Femur (tissue), 1 donor: ENCODE data around the gene EHD4.

Experiments
- DNase-seq: peaks from one replicate; pipeline ENCODE4 v3.0.0-alpha.2; 2017

Gene EHD4

DNA sequence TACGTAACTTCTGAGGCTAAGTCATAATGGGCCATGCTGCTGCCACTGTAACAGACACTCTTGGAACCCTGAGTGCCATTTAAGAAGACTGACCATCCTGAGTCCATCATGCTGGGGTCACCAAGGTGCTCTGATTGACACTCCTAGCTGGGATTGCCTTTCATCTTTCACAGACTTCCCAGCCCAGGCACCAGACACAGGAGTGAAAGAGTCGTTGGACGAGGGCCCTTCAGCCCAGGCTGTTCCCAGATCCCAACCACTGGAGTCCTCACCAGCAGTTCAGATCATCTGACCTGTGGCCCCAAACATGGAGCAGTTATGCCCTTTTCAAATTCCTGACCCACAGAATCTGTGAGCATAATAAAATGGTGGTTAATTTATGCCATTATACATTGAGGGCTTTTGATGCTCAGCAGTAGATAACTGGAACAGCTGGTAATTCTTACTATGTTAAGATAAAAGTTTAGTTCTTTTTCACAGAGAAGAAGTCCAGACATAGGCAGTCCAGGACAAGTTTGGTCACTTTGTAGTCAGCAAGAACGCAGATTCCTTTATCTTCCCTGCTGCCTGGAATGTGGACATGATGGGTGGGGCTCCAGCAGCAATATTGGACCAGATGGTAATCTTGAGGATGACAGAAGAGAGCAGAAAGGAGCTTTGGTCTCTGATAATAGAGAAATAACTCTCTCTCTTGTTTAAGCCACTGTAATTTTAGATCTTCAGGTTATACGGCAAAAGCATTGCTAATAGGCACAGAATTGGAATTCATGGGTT lies 7.3 kb upstream of the EHD4 start:
- DNase-seq: peak; percentile 3

GRCh38 chr15:41978534-41978933 lies 6.2 kb upstream of the EHD4 start:
- peak; percentile 4 for DNase-seq

DNA sequence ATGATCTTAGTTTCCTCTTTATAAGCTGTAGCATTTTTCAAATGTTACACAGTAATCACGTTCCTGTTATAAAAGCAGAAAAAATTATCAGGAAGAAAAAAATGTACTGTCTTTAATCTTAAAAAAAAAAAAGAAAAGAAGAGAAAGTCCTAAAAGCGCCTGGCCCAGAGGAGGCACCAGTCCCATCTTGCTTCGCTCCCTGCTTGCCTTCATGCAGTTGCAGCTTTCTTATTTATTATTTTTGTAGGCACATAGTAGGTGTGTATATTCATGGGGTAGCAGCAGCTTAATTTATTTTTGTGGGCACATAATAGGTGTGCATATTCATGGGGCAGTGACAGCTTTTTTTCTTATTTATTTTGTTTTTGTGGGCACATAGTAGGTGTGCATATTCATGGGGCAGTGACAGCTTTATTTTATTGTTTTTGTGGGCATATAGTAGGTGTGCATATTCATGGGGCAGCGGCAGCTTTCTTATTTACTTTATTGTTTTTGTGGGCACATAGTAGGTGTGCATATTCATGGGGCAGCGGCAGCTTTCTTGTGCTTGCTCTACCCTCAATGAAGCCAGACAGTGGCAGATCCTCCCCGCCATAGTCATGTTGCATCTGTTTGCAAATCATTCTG lies 5.5 kb upstream of the EHD4 start:
- no peak for DNase-seq

DNA sequence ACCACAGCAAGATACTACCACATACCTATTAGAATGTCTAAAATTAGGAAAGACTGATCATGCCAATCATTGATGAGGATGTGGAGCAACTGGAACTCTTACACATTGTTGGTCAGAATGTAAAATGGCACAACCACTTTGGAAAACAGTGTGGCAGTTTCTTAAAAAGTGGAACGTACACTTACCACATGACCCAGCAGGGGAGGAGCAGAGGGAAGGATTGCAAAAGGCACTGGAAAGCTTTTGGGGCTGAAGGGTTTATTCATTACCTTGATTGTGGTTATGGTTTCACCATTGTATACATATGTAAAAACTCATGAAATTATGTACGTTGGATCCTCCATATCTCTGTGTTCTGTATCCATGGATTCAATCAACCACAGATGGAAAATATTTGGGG lies 3.3 kb upstream of the EHD4 start:
- no peak for DNase-seq

- DNase-seq: no peak
Observed at GRCh38 chr15:41974041-41974440, 1.7 kb upstream of the EHD4 start.

- DNase-seq: no peak
Observed at GRCh38 chr15:41971895-41972252, 483 bp downstream of the EHD4 start.

DNA sequence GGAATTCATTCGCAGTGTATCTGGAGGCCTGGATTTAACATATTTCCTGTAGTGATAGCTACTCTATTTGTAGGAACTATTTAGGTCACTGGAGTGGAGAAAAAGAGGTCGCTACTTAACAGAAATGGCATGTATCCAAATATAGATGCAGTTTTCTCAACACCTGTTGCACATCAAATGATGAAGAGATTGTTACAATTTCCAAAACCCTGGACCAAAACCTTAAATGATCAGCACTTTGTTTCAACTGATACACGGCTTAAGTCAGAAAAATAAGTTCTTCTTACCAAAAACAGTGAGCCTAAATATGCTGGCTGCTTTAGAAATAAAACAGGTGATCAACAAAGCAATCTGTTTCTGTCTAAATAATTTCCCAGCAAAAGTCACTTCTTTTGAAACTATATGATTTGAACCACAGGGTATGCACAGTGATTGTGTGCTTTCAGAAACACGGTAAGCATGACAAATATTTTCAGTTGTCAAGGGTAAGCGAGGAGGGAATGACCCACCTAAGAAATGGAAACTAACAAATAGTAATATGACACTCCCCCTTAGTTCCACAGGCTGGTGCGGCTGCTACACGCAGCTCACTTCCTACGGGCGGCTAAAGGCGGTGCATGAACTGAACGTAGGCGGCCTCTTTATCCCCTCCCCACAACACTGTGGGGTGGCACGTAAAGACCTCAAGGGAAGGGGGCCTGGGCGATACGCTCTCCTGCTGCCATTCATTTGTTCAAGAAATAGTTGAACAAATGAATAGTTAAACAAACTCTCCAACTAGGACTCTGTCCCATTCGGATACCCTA lies 1.1 kb downstream of the EHD4 start:
- DNase-seq: peak; percentile 67

DNA sequence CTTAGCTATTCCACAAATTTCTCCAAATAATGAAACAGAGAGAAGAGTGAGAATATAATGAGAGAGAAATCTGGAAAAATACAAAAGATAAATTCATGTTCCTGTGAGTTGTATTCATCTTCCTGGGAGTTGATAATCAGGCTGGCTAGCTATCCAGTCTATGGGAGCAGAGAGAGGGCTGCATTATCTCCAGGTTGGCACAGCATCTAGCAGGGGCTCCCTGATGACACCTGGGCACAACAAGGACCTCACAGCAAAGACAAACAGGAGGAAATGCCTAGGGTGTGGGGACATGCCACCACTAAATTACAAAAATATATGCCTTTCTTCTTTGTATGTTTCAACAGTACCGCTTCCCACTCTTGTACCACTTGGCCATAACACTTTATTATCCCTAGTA lies 1.9 kb downstream of the EHD4 start:
- peak; percentile 15 for DNase-seq

DNA sequence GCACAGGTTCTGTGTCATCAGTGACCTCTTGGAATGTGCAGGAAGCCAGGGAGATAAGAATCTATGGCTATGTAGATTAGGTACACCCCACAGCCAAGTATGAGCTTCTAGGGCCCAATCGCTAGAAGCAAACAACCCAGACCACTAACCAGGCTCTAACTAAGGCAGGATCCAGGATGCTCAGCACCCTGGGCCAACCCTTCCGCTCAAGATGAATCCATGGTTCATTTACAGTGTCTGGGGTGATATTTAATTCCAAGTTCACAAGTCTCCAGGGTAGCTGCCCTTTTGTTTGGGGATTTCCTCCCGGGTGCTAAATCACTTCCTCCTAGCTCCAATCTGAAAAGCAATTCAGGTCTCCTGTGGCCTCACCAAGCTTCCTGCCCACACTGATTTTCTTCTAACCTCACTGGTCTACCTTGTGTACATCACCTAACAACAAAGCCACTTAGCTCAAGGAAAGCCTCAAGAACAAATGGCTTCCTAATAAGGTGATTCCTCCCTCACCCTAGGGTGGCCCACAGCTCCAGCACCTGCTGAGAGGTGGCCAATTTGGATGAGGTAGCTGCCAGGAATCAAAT lies 2.4 kb downstream of the EHD4 start:
- peak; percentile 14 for DNase-seq

DNA sequence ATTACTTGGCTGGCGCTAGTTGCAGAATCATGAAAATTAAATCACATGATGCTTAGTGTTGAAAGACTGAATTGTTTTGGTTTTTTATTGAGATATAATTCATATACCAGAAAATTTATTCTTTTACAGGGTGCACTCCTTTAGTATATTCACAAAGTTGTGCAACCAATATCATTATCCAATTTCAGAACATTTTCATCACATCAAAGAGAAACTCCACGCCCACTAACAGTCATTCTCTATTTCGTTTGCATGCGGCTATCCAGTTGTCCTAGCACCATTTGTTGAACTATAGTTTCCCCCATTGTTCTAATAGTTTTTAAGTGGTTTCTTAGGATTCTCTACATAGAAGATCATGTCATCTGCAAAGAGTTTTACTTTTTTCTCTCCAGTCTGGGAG lies 3.7 kb downstream of the EHD4 start:
- DNase-seq: no peak

GRCh38 chr15:41967506-41968206 lies 4.7 kb downstream of the EHD4 start:
- peak; percentile 52 for DNase-seq

- DNase-seq: no peak
Observed at GRCh38 chr15:41966920-41967465, 5.4 kb downstream of the EHD4 start.

- DNase-seq: no peak
Observed at GRCh38 chr15:41966414-41966812, 5.9 kb downstream of the EHD4 start.

DNA sequence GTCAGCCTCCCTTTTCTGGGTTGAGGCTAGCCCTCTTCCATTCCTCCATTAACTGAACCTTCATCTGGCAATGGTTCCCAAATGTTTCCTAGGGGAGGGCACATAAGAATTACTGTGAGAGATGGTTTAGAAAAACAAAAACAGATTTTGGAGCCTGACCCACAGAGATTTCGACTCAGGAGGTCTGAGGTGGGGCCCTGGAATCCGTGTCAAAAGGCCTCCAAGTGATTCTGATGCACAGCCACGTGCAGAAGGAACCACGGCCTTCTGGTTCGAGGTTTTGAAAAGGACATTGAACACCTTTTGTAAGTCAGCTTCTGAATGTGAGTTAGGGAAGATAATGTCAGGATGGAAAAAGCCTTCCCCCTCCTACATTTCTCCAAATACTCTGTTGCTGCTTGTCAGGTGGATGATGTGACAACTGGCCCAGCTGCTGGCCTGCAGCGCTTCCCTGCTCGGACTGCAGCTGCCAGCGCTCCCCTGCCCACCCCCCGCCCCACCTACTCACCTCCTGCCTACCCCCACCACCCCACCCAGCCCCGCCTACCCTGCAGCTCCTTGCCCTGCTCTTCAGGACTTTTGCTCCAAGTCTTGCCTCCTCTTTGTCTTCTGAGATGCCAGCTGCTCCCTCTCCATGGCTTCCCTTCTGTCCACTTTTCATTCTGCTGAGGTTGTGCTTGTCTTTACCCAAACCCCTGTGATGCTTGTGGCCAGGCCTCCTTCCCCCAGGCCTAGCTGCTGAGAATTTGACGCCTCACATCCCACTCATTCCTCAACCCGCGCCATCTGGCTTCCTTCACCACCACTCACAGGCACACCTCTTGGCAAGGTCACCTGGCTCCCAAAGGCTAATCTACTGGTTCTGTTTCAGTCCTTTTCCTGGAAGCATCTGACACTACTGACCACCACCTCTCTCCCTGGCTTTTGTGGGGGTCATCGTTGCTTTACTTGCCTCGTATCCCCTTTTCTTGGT lies 6.6 kb downstream of the EHD4 start:
- DNase-seq: no peak

- no peak for DNase-seq
Observed at GRCh38 chr15:41961595-41962202, 10.7 kb downstream of the EHD4 start.

- DNase-seq: no peak
Observed at GRCh38 chr15:41961001-41961518, 11.3 kb downstream of the EHD4 start.

GRCh38 chr15:41958002-41958420 lies 14.3 kb downstream of the EHD4 start:
- no peak for DNase-seq

GRCh38 chr15:41957021-41957897 lies 15.1 kb downstream of the EHD4 start:
- no peak for DNase-seq

DNA sequence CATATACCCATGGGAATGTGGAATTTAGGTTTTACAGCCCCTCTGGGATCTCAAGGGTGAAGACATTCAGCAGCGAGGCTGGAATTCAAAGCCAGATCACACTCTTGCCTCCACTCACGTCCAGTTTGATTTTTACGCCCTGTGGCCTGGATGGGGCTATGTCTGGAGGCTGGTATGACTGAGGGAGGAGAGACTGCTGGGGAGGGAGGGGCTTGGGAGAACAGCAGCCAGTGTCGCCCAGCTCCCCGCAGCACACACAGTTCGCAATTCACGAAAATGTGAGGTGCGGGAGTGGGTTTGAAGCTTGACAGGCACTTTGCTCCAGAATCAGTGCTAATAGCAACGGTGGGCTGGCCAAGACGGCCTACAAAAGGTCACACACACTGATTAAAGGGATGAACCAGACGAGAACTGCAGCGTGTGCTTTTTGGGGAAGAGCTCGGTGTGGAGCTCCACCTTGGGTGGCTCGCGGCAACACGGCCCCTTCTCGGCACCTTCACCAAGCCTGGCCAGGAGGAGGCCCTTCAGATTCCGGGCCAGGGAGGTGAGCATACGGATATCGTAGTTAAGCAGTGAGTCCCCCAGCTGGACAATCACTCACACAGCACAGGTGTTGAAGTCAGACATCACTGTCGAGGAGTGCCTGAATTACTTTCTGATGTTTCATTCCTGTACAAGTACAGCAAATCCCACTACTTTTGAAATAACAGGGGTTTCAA lies 16.4 kb downstream of the EHD4 start:
- no peak for DNase-seq
